WERI-Rb-1 (cell line): ENCODE data around the gene TRIM62.

Source experiments
- DNase-seq: peaks from one replicate; pipeline ENCODE4 v3.0.0-alpha.2; 2020
- H3K27ac ChIP-seq: fragments of 250-450 bp; sonication (Bioruptor Pico); 2 replicates; pipeline ENCODE4 v1.5.1; 2020; ENCODE audit warnings: mild to moderate bottlenecking, moderate library complexity
- H3K27me3 ChIP-seq: fragments of 250-450 bp; sonication (Bioruptor Pico); 2 replicates; pipeline ENCODE4 v1.5.1; 2021; ENCODE audit warnings: mild to moderate bottlenecking, low read depth, moderate library complexity; ENCODE audit not compliant: insufficient read depth, severe bottlenecking
- H3K36me3 ChIP-seq: fragments of 250-450 bp; sonication (Bioruptor Pico); 2 replicates; pipeline ENCODE4 v1.5.1; 2020; ENCODE audit warnings: mild to moderate bottlenecking, moderate library complexity
- H3K4me3 ChIP-seq: 2 replicates; pipeline ENCODE4 v1.5.1; 2011; ENCODE audit warnings: low read depth, mild to moderate bottlenecking, control low read depth, low read length
- H3K9me3 ChIP-seq: fragments of 250-450 bp; sonication (Bioruptor Pico); 2 replicates; pipeline ENCODE4 v1.5.1; 2021; ENCODE audit warnings: mild to moderate bottlenecking, moderate library complexity; ENCODE audit not compliant: severe bottlenecking
- CTCF ChIP-seq: IDR thresholded peaks from 2 replicates; pipeline ENCODE4 v1.5.1; 2011; ENCODE audit warnings: low read depth, mild to moderate bottlenecking, control low read depth, inconsistent platforms, low read length

The TRIM62 gene

GRCh38 chr1:33185541-33185940 lies 3.7 kb upstream of the TRIM62 start:
- H3K36me3 ChIP-seq: no peaks in the 10 kb centered on the region
- no peak overlapping the region for H3K4me3 ChIP-seq
- no peak for TF ChIP-seq CTCF
- no peak for DNase-seq
- H3K9me3 ChIP-seq: peaks cover 2% of the 10 kb centered on the region
- H3K27me3 ChIP-seq: no peaks in the 10 kb centered on the region
- peak overlapping the region; percentile 9; the same call in 1 of the 2 replicates for H3K27ac ChIP-seq

GRCh38 chr1:33183306-33183705 lies 1.5 kb upstream of the TRIM62 start:
- H3K36me3 ChIP-seq: peaks cover 5% of the 10 kb centered on the region
- TF ChIP-seq CTCF: no peak

GRCh38 chr1:33182896-33183295 lies 1.1 kb upstream of the TRIM62 start:
- DNase-seq: no peak
- peak overlapping the region; percentile 96 for H3K27ac ChIP-seq

More at GRCh38 chr1:33183306-33183705, 1.5 kb upstream of the TRIM62 start:
- peak overlapping the region; percentile 96 for H3K27ac ChIP-seq
- no peak for DNase-seq
- no peak overlapping the region; the same call in 1 of the 2 replicates for H3K4me3 ChIP-seq
- no peaks in the 10 kb centered on the region for H3K27me3 ChIP-seq
- H3K9me3 ChIP-seq: peaks cover 2% of the 10 kb centered on the region

GRCh38 chr1:33182401-33182841 lies 578 bp upstream of the TRIM62 start:
- no peaks in the 10 kb centered on the region for H3K9me3 ChIP-seq
- TF ChIP-seq CTCF: no peak
- peak overlapping the region; percentile 57 for H3K4me3 ChIP-seq
- peak; percentile 92 for DNase-seq
- H3K36me3 ChIP-seq: peaks cover 5% of the 10 kb centered on the region
- no peaks in the 10 kb centered on the region for H3K27me3 ChIP-seq
- H3K27ac ChIP-seq: peak overlapping the region; percentile 96

More at GRCh38 chr1:33182896-33183295, 1.1 kb upstream of the TRIM62 start:
- H3K27me3 ChIP-seq: no peaks in the 10 kb centered on the region
- H3K4me3 ChIP-seq: peak overlapping the region; percentile 57
- TF ChIP-seq CTCF: no peak
- H3K9me3 ChIP-seq: peaks cover 2% of the 10 kb centered on the region
- H3K36me3 ChIP-seq: peaks cover 5% of the 10 kb centered on the region

DNA sequence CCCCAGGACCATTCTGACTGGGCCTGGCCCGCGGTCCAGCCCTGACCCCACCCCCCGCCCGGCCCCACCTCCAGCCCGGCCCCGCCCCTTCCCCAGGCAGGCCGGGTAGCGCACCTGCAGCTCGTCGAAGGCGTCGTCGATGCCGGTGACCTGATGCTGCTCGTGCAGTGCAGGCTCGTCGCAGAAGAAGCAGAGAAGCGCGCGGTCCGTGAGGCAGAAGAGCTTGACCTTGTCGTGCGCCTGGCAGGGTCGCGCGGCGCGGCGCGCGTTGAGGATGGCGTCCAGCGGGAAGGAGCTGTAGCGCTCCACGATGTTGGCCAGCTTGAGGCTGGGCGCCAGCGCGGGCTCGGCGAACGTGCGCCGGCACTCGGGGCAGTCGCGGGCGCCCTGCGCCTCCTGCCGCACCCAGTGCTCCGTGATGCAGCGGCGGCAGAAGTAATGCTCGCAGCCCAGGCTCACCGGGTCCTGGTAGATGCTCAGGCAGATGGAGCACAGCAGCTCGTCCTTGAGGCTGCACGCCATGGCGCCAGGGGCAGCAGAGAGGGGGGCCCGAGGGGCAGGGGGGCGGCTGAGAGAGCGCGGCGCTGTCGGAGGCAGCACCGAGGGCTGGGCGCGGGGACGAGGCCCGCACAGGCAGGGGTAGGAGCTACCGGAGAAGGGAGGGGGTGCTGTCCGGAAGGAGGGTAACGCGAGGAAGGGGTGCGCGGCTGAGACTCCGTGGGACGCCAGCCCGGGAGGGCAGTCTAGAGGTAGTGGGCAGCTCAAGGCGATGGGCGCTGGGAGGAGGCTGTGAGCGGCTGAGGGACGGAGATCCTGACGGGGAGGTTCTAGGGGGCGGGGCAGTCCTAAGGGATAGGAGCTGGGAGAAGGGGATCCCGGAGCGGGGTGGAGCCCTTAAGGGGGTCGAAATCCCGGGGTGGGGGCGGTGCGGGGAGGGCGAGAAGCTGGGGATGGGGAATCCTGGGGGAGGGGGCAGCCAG lies 642 bp downstream of the TRIM62 start:
- H3K36me3 ChIP-seq: peaks cover 8% of the 10 kb centered on the region
- peak overlapping the region; percentile 96 for H3K27ac ChIP-seq
- peak overlapping the region; percentile 57 for H3K4me3 ChIP-seq
- DNase-seq: peak; percentile 80
- no peaks in the 10 kb centered on the region for H3K9me3 ChIP-seq
- TF ChIP-seq CTCF: no peak
- no peaks in the 10 kb centered on the region for H3K27me3 ChIP-seq
